Astrocyte (in vitro differentiated cells and primary cell): ENCODE data around the gene TRIM9. TPM values are rescaled to one million over a fixed set of nuclear protein-coding genes. Genes with fewer than 3 reads are reported as not detected.

ENCODE experiments used
- DNase-seq: peaks from one replicate; pipeline ENCODE4 v3.0.0-alpha.2; 2010; ENCODE audit warnings: low read depth
- FAIRE-seq: peaks from 2 replicates; lab custom pipeline; 2011; peaks lifted over from hg19 to GRCh38; lab: Jason Lieb, UNC
- H2AFZ ChIP-seq: 2 replicates; pipeline ENCODE4 v1.6.0; 2012; ENCODE audit warnings: low read depth, low read length, inconsistent platforms
- H3K27ac ChIP-seq: 2 replicates; pipeline ENCODE4 v1.5.1; 2011; ENCODE audit warnings: low read depth, low read length, inconsistent platforms
- H3K27me3 ChIP-seq: 2 replicates; pipeline ENCODE4 v1.6.0; 2011; ENCODE audit warnings: low read length, inconsistent platforms; ENCODE audit not compliant: insufficient read depth
- H3K36me3 ChIP-seq: 2 replicates; pipeline ENCODE4 v1.5.1; 2011; ENCODE audit warnings: low read length, inconsistent platforms; ENCODE audit not compliant: insufficient read depth
- H3K4me1 ChIP-seq: 2 replicates; pipeline ENCODE4 v1.5.1; 2011; ENCODE audit warnings: low read length, inconsistent platforms; ENCODE audit not compliant: insufficient read depth
- H3K4me2 ChIP-seq: 2 replicates; pipeline ENCODE4 v1.6.0; 2012; ENCODE audit warnings: low read length, inconsistent platforms
- H3K4me3 ChIP-seq: 2 replicates; pipeline ENCODE4 v1.5.1; 2011; ENCODE audit warnings: low read depth, mild to moderate bottlenecking, low read length, inconsistent platforms; ENCODE audit not compliant: insufficient read depth
- H3K79me2 ChIP-seq: 2 replicates; pipeline ENCODE4 v1.6.0; 2012; ENCODE audit warnings: mild to moderate bottlenecking, low read length, inconsistent platforms; ENCODE audit not compliant: insufficient read depth
- H3K9ac ChIP-seq: 2 replicates; pipeline ENCODE4 v1.6.0; 2012; ENCODE audit warnings: mild to moderate bottlenecking, low read length, inconsistent platforms
- H3K9me3 ChIP-seq: 2 replicates; pipeline ENCODE4 v1.5.1; 2012; ENCODE audit warnings: low read depth, mild to moderate bottlenecking, low read length, inconsistent platforms; ENCODE audit not compliant: insufficient read depth
- H4K20me1 ChIP-seq: 2 replicates; pipeline ENCODE4 v1.6.0; 2012; ENCODE audit warnings: low read length, inconsistent platforms; ENCODE audit not compliant: insufficient read depth
- H3K27ac Mint-ChIP-seq: one replicate; pipeline ENCODE4 v1.8.0; 2021; ENCODE audit warnings: mild to moderate bottlenecking, mixed read lengths; ENCODE audit not compliant: unreplicated experiment
- H3K27me3 Mint-ChIP-seq: one replicate; pipeline ENCODE4 v1.8.0; 2021; ENCODE audit warnings: low read depth, mixed read lengths; ENCODE audit not compliant: unreplicated experiment
- H3K36me3 Mint-ChIP-seq: one replicate; pipeline ENCODE4 v1.8.0; 2021; ENCODE audit warnings: low read depth, mixed read lengths; ENCODE audit not compliant: unreplicated experiment
- H3K4me1 Mint-ChIP-seq: one replicate; pipeline ENCODE4 v1.8.0; 2021; ENCODE audit warnings: low read depth, mixed read lengths; ENCODE audit not compliant: unreplicated experiment
- H3K4me3 Mint-ChIP-seq: one replicate; pipeline ENCODE4 v1.8.0; 2021; ENCODE audit warnings: mild to moderate bottlenecking, moderate library complexity, mixed read lengths; ENCODE audit not compliant: unreplicated experiment
- H3K9me3 Mint-ChIP-seq: one replicate; pipeline ENCODE4 v1.8.0; 2021; ENCODE audit warnings: mild to moderate bottlenecking, mixed read lengths; ENCODE audit not compliant: unreplicated experiment
- CTCF ChIP-seq: IDR thresholded peaks from 2 replicates; pipeline ENCODE4 v1.5.1; 2011; ENCODE audit warnings: low read depth, mild to moderate bottlenecking, inconsistent platforms, low read length, moderate library complexity; ENCODE audit not compliant: insufficient read depth
- EZH2 ChIP-seq: IDR thresholded peaks from 2 replicates; pipeline ENCODE4 v1.6.1; 2012; ENCODE audit warnings: mild to moderate bottlenecking, low read length, inconsistent platforms; ENCODE audit not compliant: insufficient read depth
- total RNA-seq: library from RNA; stranded (reverse); gene quantifications from 2 replicates; pipeline ENCODE4 v1.2.1, GENCODE V29; 2021

The TRIM9 gene
- total RNA-seq, 1 donor from 2014 or later = 4.7 TPM

GRCh38 chr14:51023964-51024363, 70.9 kb downstream of the TRIM9 start:
- peaks cover 3% of the 10 kb centered on the region for H3K27me3 Mint-ChIP-seq
- no peak for TF ChIP-seq CTCF
- TF ChIP-seq EZH2 = no peak
- peaks cover 8% of the 10 kb centered on the region for H3K4me1 ChIP-seq
- H3K4me1 Mint-ChIP-seq = peaks cover 25% of the 10 kb centered on the region
- H3K27me3 ChIP-seq = no peaks in the 10 kb centered on the region
- peaks cover 11% of the 10 kb centered on the region for H3K36me3 Mint-ChIP-seq
- no peaks in the 10 kb centered on the region for H4K20me1 ChIP-seq
- DNase-seq (peak; percentile 25), FAIRE-seq (no peak)
- no peak overlapping the region for H3K4me3 ChIP-seq
- H3K27ac Mint-ChIP-seq = no peak overlapping the region
- H3K79me2 ChIP-seq = no peaks in the 10 kb centered on the region
- no peak overlapping the region for H2AFZ ChIP-seq
- no peak overlapping the region for H3K27ac ChIP-seq
- H3K4me2 ChIP-seq = no peak overlapping the region
- H3K9ac ChIP-seq = no peak overlapping the region
- no peaks in the 10 kb centered on the region for H3K9me3 ChIP-seq
- H3K36me3 ChIP-seq = no peaks in the 10 kb centered on the region
- H3K9me3 Mint-ChIP-seq = no peaks in the 10 kb centered on the region
- H3K4me3 Mint-ChIP-seq = peak overlapping the region; percentile 16

- H3K27me3 Mint-ChIP-seq = no peaks in the 10 kb centered on the region
- TF ChIP-seq CTCF (no peak), EZH2 (no peak)
- no peak for FAIRE-seq
Measured at GRCh38 chr14:51022769-51023168, 72.1 kb downstream of the TRIM9 start.

GRCh38 chr14:51020024-51020710, 74.7 kb downstream of the TRIM9 start:
- FAIRE-seq (no peak), DNase-seq (peak; percentile 77)
- Histone ChIP-seq H3K4me3 (no peak overlapping the region), H3K9me3 (no peaks in the 10 kb centered on the region), H3K4me1 (peaks cover 8% of the 10 kb centered on the region), H2AFZ (no peak overlapping the region), H4K20me1 (no peaks in the 10 kb centered on the region), H3K36me3 (no peaks in the 10 kb centered on the region), H3K79me2 (no peaks in the 10 kb centered on the region), H3K9ac (no peak overlapping the region), H3K4me2 (no peak overlapping the region), H3K27ac (peak overlapping the region; percentile 10), H3K27me3 (no peaks in the 10 kb centered on the region)
- Mint-ChIP-seq H3K27ac (peak overlapping the region; percentile 73), H3K27me3 (no peaks in the 10 kb centered on the region), H3K4me3 (no peak overlapping the region), H3K9me3 (no peaks in the 10 kb centered on the region), H3K4me1 (peaks cover 36% of the 10 kb centered on the region), H3K36me3 (peaks cover 11% of the 10 kb centered on the region)
- TF ChIP-seq CTCF (no peak), EZH2 (no peak)

More at GRCh38 chr14:51022769-51023168, 72.1 kb downstream of the TRIM9 start:
- Mint-ChIP-seq H3K4me1 (peaks cover 35% of the 10 kb centered on the region), H3K4me3 (no peak overlapping the region), H3K9me3 (no peaks in the 10 kb centered on the region), H3K36me3 (peaks cover 11% of the 10 kb centered on the region), H3K27ac (no peak overlapping the region)
- no peaks in the 10 kb centered on the region for H4K20me1 ChIP-seq
- H3K27ac ChIP-seq = no peak overlapping the region
- DNase-seq = no peak
- no peak overlapping the region for H2AFZ ChIP-seq
- no peak overlapping the region for H3K4me2 ChIP-seq
- H3K4me3 ChIP-seq = no peak overlapping the region
- H3K9me3 ChIP-seq = no peaks in the 10 kb centered on the region
- peaks cover 8% of the 10 kb centered on the region for H3K4me1 ChIP-seq
- H3K27me3 ChIP-seq = no peaks in the 10 kb centered on the region
- no peak overlapping the region for H3K9ac ChIP-seq
- no peaks in the 10 kb centered on the region for H3K36me3 ChIP-seq
- no peaks in the 10 kb centered on the region for H3K79me2 ChIP-seq
